ENCODE data around the gene ERG28. TPM values are rescaled to one million over a fixed set of nuclear protein-coding genes. Genes with fewer than 3 reads are reported as not detected.

Gene ERG28
- 10 to 100 TPM in 4 of 5 donors, 1 to 10 TPM in 1; 9.8 to 14.4 (median 12.3) TPM for total RNA-seq
- total RNA-seq (2013): 7.7 TPM
- total RNA-seq: 10.5 to 33.9 (median 18.8) reads per million in 29 experiments

GRCh38 chr14:75660630-75661498 lies at the start of gene ERG28, which contains the start of gene TTLL5:
Gene ERG28, minus strand, starts transcription at chr14:75660876. Its CDS starts 3,374 bp downstream, at chr14:75657502.
Gene TTLL5, plus strand, starts transcription at chr14:75661246. Its CDS starts 1,904 bp downstream, at chr14:75663150.
- peaks cover 6 to 14% of the 10 kb centered on the region in 2 experiments for H3K4me1 ChIP-seq (ENCODE audit: control insufficient read depth in 1 of 2, extremely low read depth in 1 of 2, insufficient read depth in 2 of 2, low read length in 2 of 2)
- ATAC-seq (replicated peaks in 1 of 4): peak; percentile 94 to 97 (median 95)
- peaks cover 12% of the 10 kb centered on the region for H3K36me3 Mint-ChIP-seq
- no peaks in the 10 kb centered on the region for H3K9me3 Mint-ChIP-seq
- peak within 1 kb of the TSS; percentile 97 to 100 for H3K27ac Mint-ChIP-seq
- H3K4me3 ChIP-seq (ENCODE audit: control insufficient read depth in 1 of 2, extremely low read depth in 1 of 2, low read length in 1 of 2): peak within 1 kb of the TSS; percentile 68 to 87
- peaks cover 20 to 37% (median 33%) of the 10 kb centered on the region in 3 donors for H3K4me1 Mint-ChIP-seq
- peaks cover 0 to 13% of the 10 kb centered on the region in 2 donors for H3K36me3 ChIP-seq (ENCODE audit: control insufficient read depth in 2 of 2, extremely low read depth in 1 of 2, insufficient read depth in 1 of 2, low read length in 1 of 2)
- ChIA-PET POLR2A (interaction anchor here (0.5 to 0.7 kb wide), 8 partner anchors 63 to 1656 kb away, joined by 3 to 12 read pairs (median 5); no protein-coding TSS in a partner anchor), CTCF (interaction anchor here (0.5 to 2.0 kb wide), 5 partner anchors 83 to 326 kb away, joined by 3 to 9 read pairs (median 3); partner anchors contain the start of genes FLVCR2 (in 1 of the 2), IFT43 (in 1 of the 2) and TGFB3 (in 1 of the 2))
- no peaks in the 10 kb centered on the region for H3K27me3 ChIP-seq (replicated peaks in 1 of 2; ENCODE audit: control insufficient read depth in 2 of 2, extremely low read depth in 1 of 2, insufficient read depth in 2 of 2, low read length in 1 of 2)
- no peaks in the 10 kb centered on the region for H3K27me3 Mint-ChIP-seq
- peak within 1 kb of the TSS; percentile 73 for H3K27ac ChIP-seq (ENCODE audit: low read length)
- peak; percentile 90 to 98 (median 95) for DNase-seq
- WGBS (ENCODE audit: insufficient coverage): under 1% methylated on average over 58 of the region's 60 CpGs
- no peaks in the 10 kb centered on the region for H3K9me3 ChIP-seq
- peak within 1 kb of the TSS; percentile 94 to 100 (median 95) for H3K4me3 Mint-ChIP-seq

GRCh38 chr14:75709207-75709812 lies 48.6 kb upstream of the ERG28 start:
- Histone ChIP-seq H3K27me3 (replicated peaks in 1 of 2; ENCODE audit: control insufficient read depth in 2 of 2, extremely low read depth in 1 of 2, insufficient read depth in 2 of 2, low read length in 1 of 2) (no peaks in the 10 kb centered on the region), H3K36me3 (ENCODE audit: control insufficient read depth in 2 of 2, extremely low read depth in 1 of 2, insufficient read depth in 1 of 2, low read length in 1 of 2) (peaks cover 0 to 8% of the 10 kb centered on the region in 2 donors), H3K4me1 (ENCODE audit: control insufficient read depth in 1 of 2, extremely low read depth in 1 of 2, insufficient read depth in 2 of 2, low read length in 2 of 2) (no peaks in the 10 kb centered on the region), H3K4me3 (ENCODE audit: control insufficient read depth in 1 of 2, extremely low read depth in 1 of 2, low read length in 1 of 2) (no peak overlapping the region), H3K27ac (ENCODE audit: low read length) (no peak overlapping the region), H3K9me3 (no peaks in the 10 kb centered on the region)
- ATAC-seq (replicated peaks in 1 of 4) (peak; percentile 43 to 74 (median 64)), DNase-seq (peak; percentile 5 to 79 (median 53))
- WGBS (ENCODE audit: insufficient coverage): 95% methylated on average over 3 of the region's 10 CpGs
- Mint-ChIP-seq H3K9me3 (no peaks in the 10 kb centered on the region), H3K27ac (no peak overlapping the region), H3K36me3 (peaks cover 25% of the 10 kb centered on the region), H3K27me3 (no peaks in the 10 kb centered on the region), H3K4me3 (no peak overlapping the region), H3K4me1 (no peaks in the 10 kb centered on the region)
- ChIA-PET CTCF (interaction anchor here (0.5 to 4.1 kb wide), 23 partner anchors 11 to 1587 kb away, joined by 3 to 67 read pairs (median 4); partner anchors contain the start of genes TGFB3 (in 2 of the 2) and IFT43 (in 1 of the 2)), POLR2A (no interaction called here)

- POLR2A ChIA-PET: interaction anchor here in 1 of 2 donors (0.7 kb wide), 1 partner anchor 119 kb away, joined by 5 read pairs; no protein-coding TSS in a partner anchor
- H3K4me1 ChIP-seq (ENCODE audit: control insufficient read depth in 1 of 2, extremely low read depth in 1 of 2, insufficient read depth in 2 of 2, low read length in 2 of 2): no peaks in the 10 kb centered on the region
- Mint-ChIP-seq H3K4me3 (no peak overlapping the region), H3K4me1 (no peaks in the 10 kb centered on the region), H3K27ac (no peak overlapping the region), H3K36me3 (peaks cover 38% of the 10 kb centered on the region), H3K9me3 (no peaks in the 10 kb centered on the region), H3K27me3 (no peaks in the 10 kb centered on the region)
- peaks cover 3 to 24% of the 10 kb centered on the region in 2 donors for H3K36me3 ChIP-seq (ENCODE audit: control insufficient read depth in 2 of 2, extremely low read depth in 1 of 2, insufficient read depth in 1 of 2, low read length in 1 of 2)
- CTCF ChIA-PET: interaction anchor here in 1 of 2 donors (0.7 to 1.5 kb wide), 3 partner anchors 22 to 277 kb away, joined by 3 to 4 read pairs (median 3); no protein-coding TSS in a partner anchor
- H3K27ac ChIP-seq (ENCODE audit: low read length): no peak overlapping the region
- H3K4me3 ChIP-seq (ENCODE audit: control insufficient read depth in 1 of 2, extremely low read depth in 1 of 2, low read length in 1 of 2): no peak overlapping the region
- DNase-seq (no peak), ATAC-seq (replicated peaks in 1 of 4) (no peak)
- 88% methylated on average over 3 of the region's 3 CpGs for WGBS (ENCODE audit: insufficient coverage)
- no peaks in the 10 kb centered on the region for H3K27me3 ChIP-seq (replicated peaks in 1 of 2; ENCODE audit: control insufficient read depth in 2 of 2, extremely low read depth in 1 of 2, insufficient read depth in 2 of 2, low read length in 1 of 2)
- H3K9me3 ChIP-seq: no peaks in the 10 kb centered on the region
Measured at GRCh38 chr14:75705014-75705413, 44.3 kb upstream of the ERG28 start.

- no peak for DNase-seq
- Histone ChIP-seq H3K4me3 (ENCODE audit: control insufficient read depth in 1 of 2, extremely low read depth in 1 of 2, low read length in 1 of 2) (no peak overlapping the region), H3K27ac (ENCODE audit: low read length) (no peak overlapping the region), H3K4me1 (ENCODE audit: control insufficient read depth in 1 of 2, extremely low read depth in 1 of 2, insufficient read depth in 2 of 2, low read length in 2 of 2) (no peaks in the 10 kb centered on the region), H3K27me3 (replicated peaks in 1 of 2; ENCODE audit: control insufficient read depth in 2 of 2, extremely low read depth in 1 of 2, insufficient read depth in 2 of 2, low read length in 1 of 2) (no peaks in the 10 kb centered on the region), H3K9me3 (no peaks in the 10 kb centered on the region), H3K36me3 (ENCODE audit: control insufficient read depth in 2 of 2, extremely low read depth in 1 of 2, insufficient read depth in 1 of 2, low read length in 1 of 2) (peaks cover 3 to 30% of the 10 kb centered on the region in 2 donors)
- Mint-ChIP-seq H3K4me1 (no peaks in the 10 kb centered on the region), H3K9me3 (no peaks in the 10 kb centered on the region), H3K27ac (no peak overlapping the region), H3K36me3 (peaks cover 49% of the 10 kb centered on the region), H3K4me3 (no peak overlapping the region), H3K27me3 (no peaks in the 10 kb centered on the region)
- CTCF ChIA-PET: no interaction called here
- no peak for ATAC-seq (replicated peaks in 1 of 4)
- WGBS (ENCODE audit: insufficient coverage): no CpG with 5 or more reads among the region's 1 CpG
- POLR2A ChIA-PET: no interaction called here
Measured at GRCh38 chr14:75703467-75703866, 42.8 kb upstream of the ERG28 start.

- Histone ChIP-seq H3K27me3 (replicated peaks in 1 of 2; ENCODE audit: control insufficient read depth in 2 of 2, extremely low read depth in 1 of 2, insufficient read depth in 2 of 2, low read length in 1 of 2) (no peaks in the 10 kb centered on the region), H3K36me3 (ENCODE audit: control insufficient read depth in 2 of 2, extremely low read depth in 1 of 2, insufficient read depth in 1 of 2, low read length in 1 of 2) (peaks cover 3 to 25% of the 10 kb centered on the region in 2 donors), H3K4me1 (ENCODE audit: control insufficient read depth in 1 of 2, extremely low read depth in 1 of 2, insufficient read depth in 2 of 2, low read length in 2 of 2) (no peaks in the 10 kb centered on the region), H3K4me3 (ENCODE audit: control insufficient read depth in 1 of 2, extremely low read depth in 1 of 2, low read length in 1 of 2) (no peak overlapping the region), H3K27ac (ENCODE audit: low read length) (no peak overlapping the region), H3K9me3 (no peaks in the 10 kb centered on the region)
- DNase-seq: no peak
- ATAC-seq (replicated peaks in 1 of 4): no peak
- 100% methylated on average over 1 of the region's 3 CpGs for WGBS (ENCODE audit: insufficient coverage)
- Mint-ChIP-seq H3K27ac (no peak overlapping the region), H3K4me3 (no peak overlapping the region), H3K27me3 (no peaks in the 10 kb centered on the region), H3K4me1 (no peaks in the 10 kb centered on the region), H3K9me3 (no peaks in the 10 kb centered on the region), H3K36me3 (peaks cover 53% of the 10 kb centered on the region)
- ChIA-PET CTCF (interaction anchor here in 1 of 2 donors (0.9 to 1.0 kb wide), 2 partner anchors 9 to 347 kb away, joined by 3 read pairs; no protein-coding TSS in a partner anchor), POLR2A (no interaction called here)
Measured at GRCh38 chr14:75702616-75703261, 42.1 kb upstream of the ERG28 start.
